ENCODE measurements around the gene TTLL7. TPM values are rescaled to one million over a fixed set of nuclear protein-coding genes. Genes with fewer than 3 reads are reported as not detected.

TTLL7 gene
- total RNA-seq, 1 experiment from 2014 or later = 2.0 TPM

- CTCF ChIA-PET = no interaction called here
- intact Hi-C loops (cut with micrococcal nuclease) = no loop called here
- no peak for TF ChIP-seq CTCF (IDR thresholded peaks at IDR 0.05; ENCODE audit: unreplicated experiment)
- H3K36me3 Mint-ChIP-seq (ENCODE audit: insufficient read depth, unreplicated experiment) = no peaks in the 10 kb centered on the region
- BruUV-seq (replicated peaks) = no TSS peak
- H3K4me3 Mint-ChIP-seq (ENCODE audit: unreplicated experiment) = no peak overlapping the region
- no peaks in the 10 kb centered on the region for H3K27me3 Mint-ChIP-seq (ENCODE audit: insufficient read depth, unreplicated experiment)
- no peaks in the 10 kb centered on the region for H3K9me3 Mint-ChIP-seq (ENCODE audit: unreplicated experiment)
- no peak for DNase-seq (ENCODE audit: unreplicated experiment)
- no peaks in the 10 kb centered on the region for H3K4me1 Mint-ChIP-seq (ENCODE audit: insufficient read depth, unreplicated experiment)
- H3K27ac Mint-ChIP-seq (ENCODE audit: low read depth, unreplicated experiment) = no peak overlapping the region
- POLR2A ChIA-PET = no interaction called here
Observed at GRCh38 chr1:83976920-83977319, 22.0 kb downstream of the TTLL7 start.

- Mint-ChIP-seq H3K9me3 (ENCODE audit: unreplicated experiment) (no peaks in the 10 kb centered on the region), H3K4me1 (ENCODE audit: insufficient read depth, unreplicated experiment) (no peaks in the 10 kb centered on the region), H3K27me3 (ENCODE audit: insufficient read depth, unreplicated experiment) (no peaks in the 10 kb centered on the region), H3K36me3 (ENCODE audit: insufficient read depth, unreplicated experiment) (peaks cover 5% of the 10 kb centered on the region), H3K27ac (ENCODE audit: low read depth, unreplicated experiment) (no peak overlapping the region), H3K4me3 (ENCODE audit: unreplicated experiment) (no peak overlapping the region)
- intact Hi-C loops (cut with micrococcal nuclease) = no loop called here
- no peak for DNase-seq (ENCODE audit: unreplicated experiment)
- no peak for TF ChIP-seq CTCF (IDR thresholded peaks at IDR 0.05; ENCODE audit: unreplicated experiment)
- ChIA-PET POLR2A (no interaction called here), CTCF (no interaction called here)
- no TSS peak for BruUV-seq (replicated peaks)
Observed at GRCh38 chr1:83970802-83971201, 28.1 kb downstream of the TTLL7 start.

GRCh38 chr1:83970114-83970513, 28.8 kb downstream of the TTLL7 start:
- H3K9me3 Mint-ChIP-seq (ENCODE audit: unreplicated experiment) = no peaks in the 10 kb centered on the region
- no peak overlapping the region for H3K4me3 Mint-ChIP-seq (ENCODE audit: unreplicated experiment)
- no peak overlapping the region for H3K27ac Mint-ChIP-seq (ENCODE audit: low read depth, unreplicated experiment)
- peaks cover 5% of the 10 kb centered on the region for H3K36me3 Mint-ChIP-seq (ENCODE audit: insufficient read depth, unreplicated experiment)
- DNase-seq (ENCODE audit: unreplicated experiment) = no peak
- H3K4me1 Mint-ChIP-seq (ENCODE audit: insufficient read depth, unreplicated experiment) = no peaks in the 10 kb centered on the region
- no peak for TF ChIP-seq CTCF (IDR thresholded peaks at IDR 0.05; ENCODE audit: unreplicated experiment)
- BruUV-seq (replicated peaks) = no TSS peak
- ChIA-PET POLR2A (no interaction called here), CTCF (no interaction called here)
- intact Hi-C loops (cut with micrococcal nuclease) = no loop called here
- H3K27me3 Mint-ChIP-seq (ENCODE audit: insufficient read depth, unreplicated experiment) = no peaks in the 10 kb centered on the region

- BruUV-seq (replicated peaks) = no TSS peak
- intact Hi-C loops (cut with micrococcal nuclease) = no loop called here
- TF ChIP-seq CTCF (IDR thresholded peaks at IDR 0.05; ENCODE audit: unreplicated experiment) = no peak
- H3K27ac Mint-ChIP-seq (ENCODE audit: low read depth, unreplicated experiment) = no peak overlapping the region
- no peak for DNase-seq (ENCODE audit: unreplicated experiment)
- peaks cover 5% of the 10 kb centered on the region for H3K36me3 Mint-ChIP-seq (ENCODE audit: insufficient read depth, unreplicated experiment)
- no peaks in the 10 kb centered on the region for H3K9me3 Mint-ChIP-seq (ENCODE audit: unreplicated experiment)
- ChIA-PET POLR2A (no interaction called here), CTCF (no interaction called here)
- H3K4me1 Mint-ChIP-seq (ENCODE audit: insufficient read depth, unreplicated experiment) = no peaks in the 10 kb centered on the region
- H3K4me3 Mint-ChIP-seq (ENCODE audit: unreplicated experiment) = no peak overlapping the region
- H3K27me3 Mint-ChIP-seq (ENCODE audit: insufficient read depth, unreplicated experiment) = no peaks in the 10 kb centered on the region
Observed at GRCh38 chr1:83967336-83967735, 31.6 kb downstream of the TTLL7 start.
